ENCODE data around the gene CTXN1.

The CTXN1 gene

DNA sequence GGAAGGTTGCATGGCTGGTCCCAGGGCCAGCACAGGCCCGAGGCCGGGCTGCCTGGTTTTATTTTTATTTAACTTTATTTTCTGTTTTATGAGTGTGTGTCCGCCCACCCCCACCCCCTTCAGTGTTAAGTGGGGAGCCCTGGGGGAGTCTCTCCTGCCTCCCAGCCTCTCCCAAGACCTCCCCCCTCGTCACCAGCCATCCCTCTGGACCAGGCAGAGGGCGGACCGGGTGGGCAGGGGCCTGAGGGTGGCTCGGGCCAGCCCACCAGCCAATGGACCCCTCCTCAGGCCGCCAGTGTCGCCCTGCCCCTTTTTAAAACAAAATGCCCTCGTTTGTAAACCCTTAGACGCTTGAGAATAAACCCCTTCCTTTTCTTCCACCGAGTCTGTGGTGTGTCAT is 11.8 kb downstream of the CTXN1 start:
- no peak for DNase-seq (ENCODE audit: low read depth)

DNA sequence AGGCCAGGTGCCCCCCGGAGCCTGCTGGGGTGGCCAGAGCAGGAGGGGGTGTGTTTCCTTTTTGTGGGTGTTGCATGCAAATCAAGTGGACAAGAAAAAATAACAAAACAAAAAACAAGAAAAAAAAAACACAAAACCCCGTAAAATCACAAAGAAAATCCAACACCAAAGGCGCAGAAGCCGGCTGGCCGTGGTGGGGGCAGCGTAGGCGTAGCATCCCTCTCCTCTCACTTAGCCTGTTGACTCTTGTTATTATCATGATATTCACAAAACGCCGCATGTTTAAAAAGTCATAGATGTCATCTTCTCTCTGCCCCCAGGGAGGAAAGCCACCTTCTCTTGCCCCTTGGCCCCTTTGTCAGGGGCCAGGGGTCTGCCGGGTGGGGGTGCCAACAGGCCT is 12.3 kb downstream of the CTXN1 start:
- no peak for DNase-seq (ENCODE audit: low read depth)

DNA sequence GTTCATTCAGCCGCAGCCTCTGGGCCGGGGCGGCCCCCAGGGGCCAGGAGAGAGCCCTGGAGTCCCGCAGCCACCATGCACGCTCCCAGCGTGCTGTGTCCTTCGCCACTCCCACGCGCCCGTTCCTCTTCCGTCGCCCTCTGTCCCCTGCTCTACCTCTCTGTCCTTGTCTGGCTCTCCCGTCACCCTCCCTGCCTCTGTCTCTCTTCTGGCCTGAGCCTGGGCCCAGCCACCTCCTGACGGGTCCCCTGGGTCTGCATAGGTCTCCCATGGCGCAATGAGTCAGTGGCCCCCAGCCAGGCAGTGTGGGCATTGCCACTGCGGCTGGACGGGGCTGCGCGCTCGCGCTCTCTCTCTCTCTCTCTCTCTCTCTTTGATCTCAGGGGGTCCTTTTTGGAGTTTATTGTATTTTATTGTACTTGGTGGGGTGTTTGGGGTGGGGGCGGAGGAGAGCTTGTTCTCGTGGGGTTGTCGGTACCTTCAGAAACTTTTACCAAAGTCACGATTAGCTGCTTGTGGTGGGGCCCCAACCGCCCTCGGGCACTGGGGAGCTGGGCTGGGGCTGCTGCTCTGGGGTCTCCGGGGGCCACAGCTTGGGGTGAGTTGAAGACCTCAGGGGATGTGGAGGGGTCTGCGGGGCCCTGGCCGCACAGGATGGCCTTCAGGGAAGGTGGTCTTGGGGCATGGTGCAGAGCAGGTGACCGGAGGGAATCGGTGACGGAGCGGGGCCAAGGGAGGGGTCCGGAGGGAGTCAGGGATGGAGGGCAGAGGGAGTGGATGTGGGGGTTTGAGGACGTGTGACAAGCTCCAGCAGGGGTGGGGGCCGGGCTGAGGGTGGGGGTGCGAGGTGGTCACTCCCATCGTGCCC is 13.0 kb downstream of the CTXN1 start:
- DNase-seq (ENCODE audit: low read depth), result no peak

DNA sequence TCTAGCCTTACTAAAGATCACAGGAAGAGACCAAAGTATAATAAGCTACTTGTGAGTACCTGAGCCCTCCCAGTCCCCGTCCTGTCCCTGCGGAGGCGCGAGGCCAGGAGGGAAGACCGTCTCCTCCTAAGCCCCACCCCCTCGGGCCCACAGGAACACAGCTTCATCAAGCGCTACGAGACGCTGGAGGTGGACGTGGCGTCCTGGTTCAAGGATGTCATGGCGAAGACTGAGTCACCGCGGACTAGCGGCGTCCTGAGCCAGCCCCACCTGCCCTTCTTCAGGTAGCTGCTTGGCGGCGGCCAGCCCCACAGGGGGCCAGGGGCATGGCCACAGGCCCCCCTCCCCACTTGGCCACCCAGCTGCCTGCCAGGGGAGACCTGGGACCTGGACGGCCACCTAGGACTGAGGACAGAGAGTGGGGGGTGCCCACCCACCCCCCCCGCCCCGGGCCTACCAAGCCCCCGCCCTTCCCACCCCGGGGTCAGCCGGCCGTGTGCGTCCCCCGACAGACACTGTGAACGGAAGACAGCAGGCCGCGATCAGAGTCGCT is 13.7 kb downstream of the CTXN1 start:
- DNase-seq (ENCODE audit: low read depth), result no peak

- no peak for DNase-seq (ENCODE audit: low read depth)
These were observed 14.3 kb downstream of the CTXN1 start for GRCh38 chr19:7911508-7912143.

GRCh38 chr19:7910321-7911161 is 15.4 kb downstream of the CTXN1 start:
- no peak for DNase-seq (ENCODE audit: low read depth)

- DNase-seq (ENCODE audit: low read depth), result no peak
These were observed 16.4 kb downstream of the CTXN1 start for GRCh38 chr19:7909471-7910067.

GRCh38 chr19:7908742-7909461 is 17.0 kb downstream of the CTXN1 start:
- DNase-seq (ENCODE audit: low read depth), result no peak

DNA sequence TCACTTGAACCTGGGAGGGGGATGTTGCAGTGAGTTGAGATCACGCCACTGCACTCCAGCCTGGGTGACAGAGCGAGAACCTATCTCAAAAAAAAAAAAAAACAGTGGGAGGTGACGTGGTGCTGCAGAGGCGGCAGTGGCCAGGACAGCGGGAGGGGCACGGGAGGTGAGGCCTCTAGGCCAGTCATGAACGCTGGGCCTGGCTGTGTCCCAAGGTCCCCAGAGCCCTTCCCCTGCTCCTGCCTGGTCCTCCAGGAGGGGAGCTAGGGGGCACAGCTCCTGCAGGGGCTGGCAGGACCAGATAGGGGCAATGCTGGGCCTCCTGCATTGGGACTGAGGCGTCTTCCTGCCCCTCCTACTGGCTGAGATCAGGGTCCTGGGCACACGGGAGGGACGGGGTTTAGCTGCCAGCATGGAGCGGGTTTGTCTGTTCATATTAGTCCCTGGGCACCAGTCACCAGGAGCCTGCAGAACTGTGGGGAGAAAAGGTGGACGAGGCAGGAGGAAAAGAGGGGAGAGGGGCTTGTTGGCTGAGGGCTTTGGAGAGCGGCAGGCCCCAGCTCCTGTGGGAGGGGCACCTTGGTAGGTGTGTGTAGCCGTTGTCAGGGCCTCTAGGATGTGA is 17.7 kb downstream of the CTXN1 start:
- DNase-seq (ENCODE audit: low read depth), result no peak

DNA sequence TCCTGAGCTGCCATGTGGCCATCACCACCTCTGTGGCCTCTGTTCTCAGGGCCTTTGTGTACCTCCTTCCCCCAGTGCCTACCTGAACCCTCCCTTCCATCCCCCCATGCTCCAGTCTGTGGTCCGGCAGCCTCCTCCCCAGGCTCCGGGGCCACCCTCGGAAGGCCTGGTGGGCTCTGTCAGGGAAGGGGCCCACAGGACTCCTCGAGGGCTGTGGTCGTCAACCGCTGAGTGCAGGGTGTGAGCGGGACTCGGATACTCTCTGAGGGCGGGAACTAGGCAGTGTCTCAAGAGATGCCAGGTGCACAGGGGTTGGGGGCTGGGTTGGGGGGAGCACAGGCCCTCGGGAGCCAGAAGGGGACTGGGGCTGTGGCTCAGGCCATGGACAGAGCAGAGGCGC is 18.4 kb downstream of the CTXN1 start:
- DNase-seq (ENCODE audit: low read depth), result no peak

GRCh38 chr19:7907122-7907521 is 18.8 kb downstream of the CTXN1 start:
- DNase-seq (ENCODE audit: low read depth), result no peak

DNA sequence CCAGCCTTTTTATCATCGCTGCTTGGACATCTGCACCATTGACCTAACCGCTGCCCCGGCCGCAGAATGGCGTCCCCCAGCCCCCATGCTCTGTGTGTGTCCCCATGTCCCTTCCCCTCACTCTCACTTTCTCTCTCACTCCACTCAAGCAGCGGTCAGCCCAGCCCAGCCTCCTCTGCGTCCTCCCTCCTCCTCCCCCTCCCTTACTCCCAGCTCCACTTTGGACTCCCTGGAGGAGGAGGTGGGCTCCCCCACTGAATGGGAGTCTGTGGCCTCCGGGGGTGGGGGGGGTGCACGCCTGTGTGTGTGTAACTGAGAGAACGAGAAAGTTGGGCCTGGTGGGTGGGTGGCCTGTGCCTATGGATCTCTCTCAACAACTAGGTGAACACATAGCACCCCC is 20.1 kb downstream of the CTXN1 start:
- DNase-seq (ENCODE audit: low read depth), result no peak

DNA sequence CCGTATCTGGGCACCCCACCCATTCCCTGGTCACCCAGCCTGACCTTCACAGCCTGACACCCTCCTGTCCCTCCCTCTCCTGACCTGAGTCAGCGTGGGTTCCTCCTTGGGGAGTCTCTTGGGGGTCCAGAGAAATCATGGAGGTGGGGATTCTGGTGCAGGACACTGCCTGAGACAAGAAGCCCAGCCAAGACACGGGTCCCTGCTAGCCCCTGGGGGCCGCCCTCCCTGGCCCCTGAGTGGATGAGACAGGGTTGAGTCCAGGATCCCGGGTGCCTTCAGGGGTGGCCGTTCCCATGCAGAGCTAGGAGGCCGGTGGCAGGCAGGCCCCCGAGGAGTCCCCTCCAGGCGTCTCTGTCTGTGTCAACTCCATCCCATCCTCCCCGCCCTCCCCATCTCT is 20.7 kb downstream of the CTXN1 start:
- DNase-seq (ENCODE audit: low read depth), result no peak

GRCh38 chr19:7904074-7905020 is 21.6 kb downstream of the CTXN1 start:
- DNase-seq (ENCODE audit: low read depth), result peak; percentile 45

DNA sequence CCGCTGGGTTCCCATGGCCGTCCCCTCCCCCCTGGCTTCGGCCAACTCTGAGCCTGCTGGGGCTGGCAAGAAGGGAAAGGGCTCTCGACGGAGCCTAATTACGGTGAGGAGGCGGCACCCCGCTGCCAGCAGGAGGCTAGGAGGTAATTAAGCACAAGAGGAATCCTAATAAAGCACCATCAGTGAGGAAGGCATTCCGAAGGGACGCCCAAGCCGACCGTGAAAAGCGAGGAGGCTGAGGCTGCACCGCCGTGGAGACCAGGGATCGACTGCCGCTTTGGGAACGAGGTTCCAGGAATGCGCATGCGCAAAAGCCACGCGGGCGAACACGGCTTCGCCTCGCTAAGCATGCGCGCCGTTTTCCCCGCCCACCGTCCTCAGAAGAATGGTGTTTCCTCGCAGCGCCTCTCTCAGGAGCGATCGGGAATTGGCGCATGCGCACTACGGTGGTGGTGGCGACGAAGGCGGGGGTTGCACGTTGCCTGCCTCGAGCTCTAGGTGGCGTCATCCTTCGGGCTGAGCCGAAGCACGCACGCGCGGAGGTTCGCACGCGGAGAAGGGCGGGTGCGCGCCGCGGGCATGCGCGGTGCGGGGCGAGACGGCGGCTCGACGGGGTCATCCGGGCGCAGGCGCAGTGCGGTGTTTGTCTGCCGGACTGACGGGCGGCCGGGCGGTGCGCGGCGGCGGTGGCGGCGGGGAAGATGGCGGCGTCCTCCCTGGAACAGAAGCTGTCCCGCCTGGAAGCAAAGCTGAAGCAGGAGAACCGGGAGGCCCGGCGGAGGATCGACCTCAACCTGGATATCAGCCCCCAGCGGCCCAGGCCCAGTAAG is 22.5 kb downstream of the CTXN1 start, which contains the start of gene MAP2K7:
MAP2K7 (plus strand) TSS at position 634 of the 830 bp plus-strand sequence; CDS start at position 702, 68 bp downstream.
- peak; percentile 100 for DNase-seq (ENCODE audit: low read depth)

- DNase-seq (ENCODE audit: low read depth), result no peak
These were observed 23.1 kb downstream of the CTXN1 start for GRCh38 chr19:7902796-7903243.

DNA sequence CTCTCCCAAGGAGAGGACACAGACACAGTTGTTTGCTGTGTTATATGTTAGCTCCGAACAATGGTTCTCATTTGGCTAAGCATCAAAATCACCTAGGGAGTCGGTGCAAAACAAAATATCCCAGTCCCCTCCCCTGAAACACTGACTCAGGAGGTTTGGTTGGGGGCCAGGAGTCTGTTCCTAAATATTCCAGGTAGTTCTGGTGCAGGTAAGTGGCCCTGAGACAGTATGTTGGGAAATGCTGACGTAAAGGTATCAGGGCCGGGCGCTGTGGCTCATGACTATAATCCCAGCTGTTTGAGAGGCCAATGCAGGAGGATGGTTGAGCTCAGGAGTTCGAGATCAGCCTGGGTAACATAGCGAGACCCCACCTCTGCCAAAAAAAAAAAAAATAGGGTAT is 24.6 kb downstream of the CTXN1 start:
- no peak for DNase-seq (ENCODE audit: low read depth)

GRCh38 chr19:7900931-7901330 is 25.0 kb downstream of the CTXN1 start:
- no peak for DNase-seq (ENCODE audit: low read depth)

Data from stimulated activated CD8-positive, alpha-beta memory T cell treated with anti-CD3 and anti-CD28 coated beads, Interleukin-4, amount 100 ng/mL, for 24 hours (primary cell).